Mesendoderm (in vitro differentiated cells): ENCODE results near the gene MYBBP1A.

Experiments used
- DNase-seq: peaks from one replicate; pipeline ENCODE4 v3.0.0; 2013
- H2AK5ac ChIP-seq: 2 replicates; pipeline ENCODE4 v1.6.1; 2013; ENCODE audit warnings: low read length, inconsistent platforms
- H2BK120ac ChIP-seq: 2 replicates; pipeline ENCODE4 v1.6.1; 2013; ENCODE audit warnings: low read depth, mild to moderate bottlenecking, low read length, moderate library complexity, mixed read lengths
- H2BK15ac ChIP-seq: replicated peaks from 2 replicates; pipeline ENCODE4 v1.6.1; 2013; ENCODE audit warnings: low read depth, mild to moderate bottlenecking, moderate library complexity
- H2BK5ac ChIP-seq: 2 replicates; pipeline ENCODE4 v1.6.1; 2013; ENCODE audit warnings: low read length, inconsistent platforms
- H3K18ac ChIP-seq: 2 replicates; pipeline ENCODE4 v1.6.1; 2013; ENCODE audit warnings: mild to moderate bottlenecking, low read length, mixed read lengths
- H3K23ac ChIP-seq: one replicate; pipeline ENCODE4 v1.6.1; 2013; ENCODE audit warnings: low read length
- H3K27ac ChIP-seq: 2 replicates; pipeline ENCODE4 v1.5.1; 2013; ENCODE audit warnings: low read depth, mild to moderate bottlenecking, inconsistent platforms, low read length, moderate library complexity
- H3K27me3 ChIP-seq: 2 replicates; pipeline ENCODE4 v1.6.1; 2013; ENCODE audit warnings: low read length, control low read depth, mild to moderate bottlenecking, inconsistent platforms; ENCODE audit not compliant: insufficient read depth, poor library complexity
- H3K36me3 ChIP-seq: 2 replicates; pipeline ENCODE4 v1.6.1; 2013; ENCODE audit warnings: low read length, inconsistent platforms; ENCODE audit not compliant: control insufficient read depth, insufficient read depth
- H3K4ac ChIP-seq: one replicate; pipeline ENCODE4 v1.6.1; 2013; ENCODE audit warnings: low read depth, mild to moderate bottlenecking, low read length, moderate library complexity
- H3K4me1 ChIP-seq: 2 replicates; pipeline ENCODE4 v1.6.1; 2013; ENCODE audit warnings: low read depth, low read length, inconsistent platforms; ENCODE audit not compliant: control insufficient read depth
- H3K4me2 ChIP-seq: 2 replicates; pipeline ENCODE4 v1.6.1; 2013; ENCODE audit warnings: low read length
- H3K4me3 ChIP-seq: 2 replicates; pipeline ENCODE4 v1.5.1; 2013; ENCODE audit warnings: mild to moderate bottlenecking, low read length
- H3K56ac ChIP-seq: one replicate; pipeline ENCODE4 v1.6.1; 2013; ENCODE audit warnings: low read length
- H3K79me1 ChIP-seq: 2 replicates; pipeline ENCODE4 v1.6.1; 2013; ENCODE audit warnings: low read length, inconsistent platforms
- H3K79me2 ChIP-seq: 2 replicates; pipeline ENCODE4 v1.6.1; 2013; ENCODE audit warnings: mild to moderate bottlenecking, low read length; ENCODE audit not compliant: control insufficient read depth, insufficient read depth
- H3K9ac ChIP-seq: 2 replicates; pipeline ENCODE4 v1.6.1; 2013; ENCODE audit warnings: low read length, inconsistent platforms
- H4K5ac ChIP-seq: one replicate; pipeline ENCODE4 v1.6.1; 2013; ENCODE audit warnings: low read length
- H4K8ac ChIP-seq: one replicate; pipeline ENCODE4 v1.6.1; 2013; ENCODE audit warnings: low read depth, mild to moderate bottlenecking, control low read depth, low read length, moderate library complexity
- WGBS: extraction: QIAGEN DNeasy Blood & Tissue Kit; methylation state at CpG from one replicate; pipeline ENCODE4 v1.1.7; 2013; ENCODE audit warnings: low lambda C conversion rate, missing lambda C conversion rate; ENCODE audit not compliant: insufficient coverage; ENCODE audit errors: extremely low coverage; 5-methylcytosine and 5-hydroxymethylcytosine counted together

Gene MYBBP1A

GRCh38 chr17:4513113-4514032 lies 41.8 kb downstream of the MYBBP1A start:
- no peak overlapping the region for H3K4me3 ChIP-seq
- no peaks in the 10 kb centered on the region for H3K27me3 ChIP-seq
- no peak overlapping the region for H3K4me2 ChIP-seq

DNA sequence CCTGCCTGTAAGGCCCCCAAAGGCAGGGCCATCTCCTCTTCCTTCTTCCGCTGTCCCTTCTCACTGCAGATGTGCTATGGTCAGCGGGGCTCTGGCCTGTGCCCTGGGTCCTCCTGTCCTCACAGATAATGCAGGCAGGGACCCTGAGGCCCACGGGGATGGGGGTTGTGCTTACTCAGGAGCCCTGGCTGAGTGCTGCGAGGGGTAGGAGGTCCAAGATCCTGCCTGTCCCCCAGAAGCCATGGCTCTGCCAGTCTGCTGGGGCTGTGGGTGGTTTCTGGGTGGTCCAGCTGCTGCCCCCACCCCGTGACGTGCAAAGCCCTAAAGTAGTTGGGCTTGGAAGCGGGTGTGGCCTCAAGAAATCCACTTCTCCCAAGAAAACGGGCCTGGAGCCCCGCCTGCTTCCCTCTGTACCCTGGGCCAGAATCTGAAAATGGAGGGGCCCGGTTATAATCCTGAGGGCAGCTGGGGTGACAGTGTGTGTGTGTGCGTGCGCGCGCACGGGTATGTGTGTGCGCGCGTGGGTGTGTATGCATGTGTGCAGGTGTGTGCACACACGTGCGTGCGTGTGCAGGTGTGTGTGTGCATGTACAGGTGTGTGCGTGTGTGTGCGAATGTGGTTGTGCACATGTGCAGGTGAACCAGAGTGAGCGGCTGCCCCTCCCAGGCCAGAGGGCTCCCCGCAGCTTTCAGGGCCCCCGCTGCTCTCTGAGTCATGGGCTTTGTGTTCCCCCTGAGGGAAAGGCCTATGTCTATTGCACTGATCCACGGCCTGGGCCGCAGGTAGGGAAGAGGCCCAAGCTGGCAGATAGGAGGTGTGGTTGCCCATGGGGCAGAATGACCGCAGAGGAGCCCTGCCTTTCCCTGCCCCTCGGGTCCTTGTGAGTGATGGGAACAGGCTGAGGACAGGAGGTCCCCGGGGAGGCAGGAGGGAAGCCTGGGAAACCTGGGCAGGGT lies 42.8 kb downstream of the MYBBP1A start:
- Histone ChIP-seq H2BK15ac (no peak overlapping the region), H3K27me3 (no peaks in the 10 kb centered on the region), H3K9ac (no peak overlapping the region), H2BK120ac (no peak overlapping the region), H4K5ac (no peak overlapping the region), H3K23ac (no peak overlapping the region), H3K4me2 (no peak overlapping the region), H2BK5ac (no peak overlapping the region), H3K79me1 (no peaks in the 10 kb centered on the region), H3K4me3 (no peak overlapping the region), H3K79me2 (no peaks in the 10 kb centered on the region), H3K18ac (no peak overlapping the region), H3K4ac (no peak overlapping the region), H3K4me1 (no peaks in the 10 kb centered on the region), H2AK5ac (no peak overlapping the region), H4K8ac (no peak overlapping the region), H3K27ac (no peak overlapping the region), H3K36me3 (no peaks in the 10 kb centered on the region), H3K56ac (no peak overlapping the region)
- no peak for DNase-seq
- WGBS: no CpG with 5 or more reads among the region's 31 CpGs

More at GRCh38 chr17:4513113-4514032, 41.8 kb downstream of the MYBBP1A start:
- no peaks in the 10 kb centered on the region for H3K79me1 ChIP-seq
- H2AK5ac ChIP-seq: no peak overlapping the region
- H3K27ac ChIP-seq: no peak overlapping the region
- no peak overlapping the region for H2BK120ac ChIP-seq
- H3K4ac ChIP-seq: no peak overlapping the region
- H3K4me1 ChIP-seq: no peaks in the 10 kb centered on the region
- no peak for DNase-seq
- H4K8ac ChIP-seq: no peak overlapping the region
- H3K79me2 ChIP-seq: no peaks in the 10 kb centered on the region
- H2BK15ac ChIP-seq: no peak overlapping the region
- WGBS: no CpG with 5 or more reads among the region's 24 CpGs
- H3K23ac ChIP-seq: no peak overlapping the region
- no peak overlapping the region for H3K18ac ChIP-seq
- no peak overlapping the region for H3K56ac ChIP-seq
- no peak overlapping the region for H4K5ac ChIP-seq
- H2BK5ac ChIP-seq: no peak overlapping the region
- no peak overlapping the region for H3K9ac ChIP-seq
- no peaks in the 10 kb centered on the region for H3K36me3 ChIP-seq

- H4K5ac ChIP-seq: no peak overlapping the region
Measured at GRCh38 chr17:4511199-4511932, 43.8 kb downstream of the MYBBP1A start.

GRCh38 chr17:4510618-4510941 lies 44.6 kb downstream of the MYBBP1A start:
- Histone ChIP-seq H3K79me2 (no peaks in the 10 kb centered on the region), H2BK5ac (no peak overlapping the region), H3K56ac (no peak overlapping the region), H3K4me2 (no peak overlapping the region), H2BK120ac (no peak overlapping the region), H3K23ac (no peak overlapping the region), H3K4me3 (no peak overlapping the region), H3K36me3 (no peaks in the 10 kb centered on the region), H3K27me3 (no peaks in the 10 kb centered on the region), H2BK15ac (no peak overlapping the region), H2AK5ac (no peak overlapping the region), H4K5ac (no peak overlapping the region), H3K9ac (no peak overlapping the region), H3K4ac (no peak overlapping the region), H3K27ac (no peak overlapping the region), H3K4me1 (no peaks in the 10 kb centered on the region), H3K18ac (no peak overlapping the region), H3K79me1 (no peaks in the 10 kb centered on the region), H4K8ac (no peak overlapping the region)
- no peak for DNase-seq
- WGBS: no CpG with 5 or more reads among the region's 11 CpGs

More at GRCh38 chr17:4511199-4511932, 43.8 kb downstream of the MYBBP1A start:
- H3K79me1 ChIP-seq: no peaks in the 10 kb centered on the region
- H2BK5ac ChIP-seq: no peak overlapping the region
- H3K9ac ChIP-seq: no peak overlapping the region
- no CpG with 5 or more reads among the region's 10 CpGs for WGBS
- H3K23ac ChIP-seq: no peak overlapping the region
- H3K18ac ChIP-seq: no peak overlapping the region
- no peaks in the 10 kb centered on the region for H3K27me3 ChIP-seq
- no peak for DNase-seq
- no peak overlapping the region for H2BK120ac ChIP-seq
- H3K4me2 ChIP-seq: no peak overlapping the region
- no peak overlapping the region for H2AK5ac ChIP-seq
- no peak overlapping the region for H3K27ac ChIP-seq
- H4K8ac ChIP-seq: no peak overlapping the region
- no peaks in the 10 kb centered on the region for H3K4me1 ChIP-seq
- H3K4me3 ChIP-seq: no peak overlapping the region
- H3K36me3 ChIP-seq: no peaks in the 10 kb centered on the region
- H3K79me2 ChIP-seq: no peaks in the 10 kb centered on the region
- no peak overlapping the region for H3K56ac ChIP-seq
- no peak overlapping the region for H3K4ac ChIP-seq
- no peak overlapping the region for H2BK15ac ChIP-seq

GRCh38 chr17:4509923-4510617 lies 45.1 kb downstream of the MYBBP1A start:
- Histone ChIP-seq H2BK15ac (no peak overlapping the region), H3K18ac (no peak overlapping the region), H3K9ac (no peak overlapping the region), H3K56ac (no peak overlapping the region), H3K79me2 (no peaks in the 10 kb centered on the region), H3K36me3 (no peaks in the 10 kb centered on the region), H3K4me1 (no peaks in the 10 kb centered on the region), H3K23ac (no peak overlapping the region), H3K4me3 (no peak overlapping the region), H3K4me2 (no peak overlapping the region), H2AK5ac (no peak overlapping the region), H3K4ac (no peak overlapping the region), H2BK5ac (no peak overlapping the region), H3K79me1 (no peaks in the 10 kb centered on the region), H3K27me3 (no peaks in the 10 kb centered on the region), H3K27ac (no peak overlapping the region), H4K8ac (no peak overlapping the region), H2BK120ac (no peak overlapping the region), H4K5ac (no peak overlapping the region)
- no peak for DNase-seq
- no CpG with 5 or more reads among the region's 21 CpGs for WGBS
